H9 (cell line): ENCODE measurements around the gene DNASE1L1. TPM values are rescaled to one million over a fixed set of nuclear protein-coding genes. Genes with fewer than 3 reads are reported as not detected.

Source experiments
- DNase-seq: peaks from one replicate; pipeline ENCODE4 v3.0.0-alpha.2; 2017
- H2AFZ ChIP-seq: one replicate; pipeline ENCODE4 v1.6.1; 2013; ENCODE audit warnings: mild to moderate bottlenecking, low read length, control low read depth, moderate library complexity
- H2AK5ac ChIP-seq: 2 replicates; pipeline ENCODE4 v1.6.1; 2013; ENCODE audit warnings: low read length, control low read depth, mixed read lengths; ENCODE audit not compliant: insufficient read length
- H2BK120ac ChIP-seq: one replicate; pipeline ENCODE4 v1.6.1; 2013; ENCODE audit warnings: low read depth, mild to moderate bottlenecking, low read length, control low read depth, inconsistent platforms; ENCODE audit not compliant: poor library complexity, severe bottlenecking
- H2BK12ac ChIP-seq: 2 replicates; pipeline ENCODE4 v1.6.1; 2013; ENCODE audit warnings: low read length, control low read depth, mixed read lengths, low read depth; ENCODE audit not compliant: insufficient read length
- H2BK15ac ChIP-seq: 2 replicates; pipeline ENCODE4 v1.6.1; 2013; ENCODE audit warnings: low read depth, low read length, control low read depth
- H2BK20ac ChIP-seq: one replicate; pipeline ENCODE4 v1.6.1; 2013; ENCODE audit warnings: low read depth, mild to moderate bottlenecking, low read length, control low read depth, inconsistent platforms; ENCODE audit not compliant: poor library complexity, severe bottlenecking
- H2BK5ac ChIP-seq: 2 replicates; pipeline ENCODE4 v1.6.1; 2013; ENCODE audit warnings: low read length, control low read depth, mixed read lengths; ENCODE audit not compliant: insufficient read length
- H3K14ac ChIP-seq: 2 replicates; pipeline ENCODE4 v1.6.1; 2013; ENCODE audit warnings: low read length, control low read depth; ENCODE audit not compliant: insufficient read depth
- H3K18ac ChIP-seq: 2 replicates; pipeline ENCODE4 v1.6.1; 2013; ENCODE audit warnings: low read depth, mild to moderate bottlenecking, mixed read lengths, low read length, control low read depth; ENCODE audit not compliant: insufficient read length
- H3K23ac ChIP-seq: 2 replicates; pipeline ENCODE4 v1.6.1; 2013; ENCODE audit warnings: low read length, control low read depth, mixed read lengths, low read depth; ENCODE audit not compliant: insufficient read length
- H3K23me2 ChIP-seq: 2 replicates; pipeline ENCODE4 v1.6.1; 2013; ENCODE audit warnings: low read depth, mild to moderate bottlenecking, mixed read lengths, low read length, control low read depth; ENCODE audit not compliant: insufficient read length, poor library complexity, severe bottlenecking
- H3K27ac ChIP-seq: 2 replicates; pipeline ENCODE4 v1.5.1; 2013; ENCODE audit warnings: low read length, control low read depth, mixed read lengths, low read depth; ENCODE audit not compliant: insufficient read length
- H3K27me3 ChIP-seq: 2 replicates; pipeline ENCODE4 v1.6.1; 2013; ENCODE audit warnings: low read length, control low read depth, inconsistent platforms; ENCODE audit not compliant: insufficient read depth
- H3K4ac ChIP-seq: 2 replicates; pipeline ENCODE4 v1.6.1; 2013; ENCODE audit warnings: low read depth, mild to moderate bottlenecking, control low read depth, inconsistent platforms, low read length, moderate library complexity
- H3K4me1 ChIP-seq: 2 replicates; pipeline ENCODE4 v1.6.1; 2013; ENCODE audit warnings: low read length, control low read depth, inconsistent platforms; ENCODE audit not compliant: insufficient read depth
- H3K4me2 ChIP-seq: 2 replicates; pipeline ENCODE4 v1.6.1; 2013; ENCODE audit warnings: low read length, control low read depth, mixed read lengths; ENCODE audit not compliant: insufficient read length, insufficient read depth
- H3K56ac ChIP-seq: 2 replicates; pipeline ENCODE4 v1.6.1; 2013; ENCODE audit warnings: low read depth, mild to moderate bottlenecking, mixed read lengths, low read length, control low read depth; ENCODE audit not compliant: insufficient read length
- H3K79me1 ChIP-seq: 2 replicates; pipeline ENCODE4 v1.6.1; 2013; ENCODE audit warnings: low read depth, mild to moderate bottlenecking, moderate library complexity, low read length, control low read depth, inconsistent platforms; ENCODE audit not compliant: insufficient read depth, poor library complexity, severe bottlenecking
- H3K79me2 ChIP-seq: 2 replicates; pipeline ENCODE4 v1.6.1; 2013; ENCODE audit warnings: low read length, control low read depth, inconsistent platforms; ENCODE audit not compliant: insufficient read depth
- H3K9ac ChIP-seq: 2 replicates; pipeline ENCODE4 v1.6.1; 2013; ENCODE audit warnings: low read length, control low read depth, mixed read lengths; ENCODE audit not compliant: insufficient read length; ENCODE audit errors: extremely low read depth
- H3K9me3 ChIP-seq: one replicate; pipeline ENCODE4 v1.6.1; 2013; ENCODE audit warnings: low read depth, low read length, inconsistent platforms; ENCODE audit not compliant: control insufficient read depth
- H3T11ph ChIP-seq: one replicate; pipeline ENCODE4 v1.6.1; 2013; ENCODE audit warnings: mild to moderate bottlenecking, low read length, control low read depth, inconsistent platforms
- H4K20me1 ChIP-seq: one replicate; pipeline ENCODE4 v1.6.1; 2013; ENCODE audit not compliant: control insufficient read depth, insufficient read length, insufficient read depth
- H4K5ac ChIP-seq: 2 replicates; pipeline ENCODE4 v1.6.1; 2013; ENCODE audit warnings: low read depth, mild to moderate bottlenecking, mixed read lengths, low read length, control low read depth; ENCODE audit not compliant: insufficient read length
- H4K8ac ChIP-seq: replicated peaks from 2 replicates; pipeline ENCODE4 v1.6.1; 2013; ENCODE audit warnings: low read length, control low read depth, mixed read lengths, low read depth; ENCODE audit not compliant: insufficient read length
- H4K91ac ChIP-seq: 2 replicates; pipeline ENCODE4 v1.6.1; 2013; ENCODE audit warnings: low read depth, mild to moderate bottlenecking, moderate library complexity, mixed read lengths, low read length, control low read depth; ENCODE audit not compliant: insufficient read length
- H3K27ac Mint-ChIP-seq, 3 experiments: 2 replicates in 2 of 3; 3 replicates in 1 of 3; pipeline ENCODE4 v1.8.0; 2020 to 2021; ENCODE audit warnings: mixed read lengths in 3 of 3, mild to moderate bottlenecking in 1 of 3, moderate library complexity in 1 of 3
- H3K27me3 Mint-ChIP-seq: 2 replicates; pipeline ENCODE4 v1.8.0; 2021; ENCODE audit warnings: low read depth, mild to moderate bottlenecking, moderate library complexity, mixed read lengths
- H3K36me3 Mint-ChIP-seq, 3 experiments: 2 replicates in 2 of 3; 3 replicates in 1 of 3; pipeline ENCODE4 v1.8.0; 2020 to 2021; ENCODE audit warnings: low read depth in 3 of 3, mixed read lengths in 3 of 3; ENCODE audit not compliant: insufficient read depth in 1 of 3
- H3K4me1 Mint-ChIP-seq, 2 experiments: 2 replicates each; pipeline ENCODE4 v1.8.0; 2020; ENCODE audit warnings: mixed read lengths in 2 of 2
- H3K4me3 Mint-ChIP-seq, 2 experiments: 2 replicates in 1 of 2; 3 replicates in 1 of 2; pipeline ENCODE4 v1.8.0; 2020 to 2021; ENCODE audit warnings: mild to moderate bottlenecking in 2 of 2, mixed read lengths in 2 of 2, moderate library complexity in 1 of 2
- H3K9me3 Mint-ChIP-seq, 2 experiments: 2 replicates in 1 of 2; 3 replicates in 1 of 2; pipeline ENCODE4 v1.8.0; 2020; ENCODE audit warnings: mild to moderate bottlenecking in 2 of 2, mixed read lengths in 2 of 2, moderate library complexity in 1 of 2
- WGBS: extraction: QIAGEN DNeasy Blood & Tissue Kit; methylation state at CpG from one replicate; pipeline ENCODE4 v1.1.7; 2013; ENCODE audit warnings: missing lambda C conversion rate, low lambda C conversion rate, mixed read lengths; ENCODE audit not compliant: insufficient read length; ENCODE audit errors: extremely low coverage; 5-methylcytosine and 5-hydroxymethylcytosine counted together
- total RNA-seq: library from RNA; stranded (reverse); gene quantifications from 2 replicates; pipeline ENCODE4 v1.2.1, GENCODE V29; 2021
- TF ChIP-seq, protein P1 (sequence below): fragments of 200-600 bp; sonication (generic); conservative IDR thresholded peaks from 3 replicates; pipeline ENCODE4 v1.8.0; 2021; ENCODE audit warnings: antibody characterized with exemption, mild to moderate bottlenecking

The DNASE1L1 gene
- total RNA-seq, 1 experiment from 2014 or later = 14.5 TPM

DNA sequence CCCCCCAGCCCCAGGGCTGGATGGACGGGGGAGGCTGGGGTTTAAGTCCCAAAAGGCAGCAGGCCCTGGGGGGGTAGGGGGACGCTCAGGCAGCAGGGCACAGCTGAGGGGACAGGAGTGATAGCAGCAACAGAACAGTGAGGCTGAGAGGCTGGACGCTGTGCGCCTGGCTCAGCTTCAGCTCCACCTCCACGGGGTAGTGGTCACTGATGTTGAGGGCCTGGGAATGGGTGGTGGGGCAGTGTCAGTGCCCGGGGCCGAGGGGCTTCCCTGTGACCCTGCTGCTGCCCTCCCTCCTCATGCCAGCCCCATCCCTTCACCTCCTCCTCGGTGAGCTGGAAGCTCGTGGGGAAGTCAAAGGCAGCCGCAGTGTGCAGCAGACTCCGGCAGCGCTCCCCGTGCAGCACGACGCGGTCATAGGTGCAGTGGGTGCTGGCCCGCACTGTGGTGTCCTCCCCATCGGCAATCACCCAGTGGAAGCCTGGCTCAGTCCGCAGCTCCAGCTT is 6.4 kb downstream of the DNASE1L1 start:
- no CpG with 5 or more reads among the region's 19 CpGs for WGBS
- H3K4me1 ChIP-seq = no peaks in the 10 kb centered on the region
- no peak overlapping the region for H3T11ph ChIP-seq
- H3K23ac ChIP-seq = no peak overlapping the region
- no peak overlapping the region for H3K18ac ChIP-seq
- peaks cover 3% of the 10 kb centered on the region; the same call in 1 of the 2 replicates for H3K79me2 ChIP-seq
- no peak overlapping the region for H2BK15ac ChIP-seq
- H4K8ac ChIP-seq = no peak overlapping the region
- Mint-ChIP-seq H3K4me3 (no peak overlapping the region), H3K27me3 (peaks cover 5% of the 10 kb centered on the region), H3K4me1 (peaks cover 0 to 15% of the 10 kb centered on the region in 2 experiments; a peak in 2 of 4 replicates), H3K36me3 (peaks cover 30 to 49% (median 38%) of the 10 kb centered on the region in 3 experiments), H3K9me3 (peaks cover 77 to 80% of the 10 kb centered on the region in 2 experiments), H3K27ac (peak overlapping the region in 1 of 3 experiments; percentile 89; a peak in 2 of 7 replicates)
- H3K9me3 ChIP-seq = peaks cover 33% of the 10 kb centered on the region
- H3K23me2 ChIP-seq = peaks cover 10% of the 10 kb centered on the region
- H4K20me1 ChIP-seq = no peaks in the 10 kb centered on the region
- no peak overlapping the region for H3K27ac ChIP-seq
- no peak overlapping the region for H3K56ac ChIP-seq
- no peak overlapping the region for H4K91ac ChIP-seq
- no peak overlapping the region; the same call in 1 of the 2 replicates for H3K14ac ChIP-seq
- no peak overlapping the region for H2BK20ac ChIP-seq
- H3K4ac ChIP-seq = no peak overlapping the region
- H2AK5ac ChIP-seq = no peak overlapping the region
- H2BK12ac ChIP-seq = no peak overlapping the region
- H3K79me1 ChIP-seq = no peaks in the 10 kb centered on the region
- no peak overlapping the region for H2BK120ac ChIP-seq
- no peak overlapping the region for H3K4me2 ChIP-seq
- DNase-seq = no peak
- no peak overlapping the region for H2BK5ac ChIP-seq
- H3K27me3 ChIP-seq = no peaks in the 10 kb centered on the region
- TF ChIP-seq, protein P1, sequence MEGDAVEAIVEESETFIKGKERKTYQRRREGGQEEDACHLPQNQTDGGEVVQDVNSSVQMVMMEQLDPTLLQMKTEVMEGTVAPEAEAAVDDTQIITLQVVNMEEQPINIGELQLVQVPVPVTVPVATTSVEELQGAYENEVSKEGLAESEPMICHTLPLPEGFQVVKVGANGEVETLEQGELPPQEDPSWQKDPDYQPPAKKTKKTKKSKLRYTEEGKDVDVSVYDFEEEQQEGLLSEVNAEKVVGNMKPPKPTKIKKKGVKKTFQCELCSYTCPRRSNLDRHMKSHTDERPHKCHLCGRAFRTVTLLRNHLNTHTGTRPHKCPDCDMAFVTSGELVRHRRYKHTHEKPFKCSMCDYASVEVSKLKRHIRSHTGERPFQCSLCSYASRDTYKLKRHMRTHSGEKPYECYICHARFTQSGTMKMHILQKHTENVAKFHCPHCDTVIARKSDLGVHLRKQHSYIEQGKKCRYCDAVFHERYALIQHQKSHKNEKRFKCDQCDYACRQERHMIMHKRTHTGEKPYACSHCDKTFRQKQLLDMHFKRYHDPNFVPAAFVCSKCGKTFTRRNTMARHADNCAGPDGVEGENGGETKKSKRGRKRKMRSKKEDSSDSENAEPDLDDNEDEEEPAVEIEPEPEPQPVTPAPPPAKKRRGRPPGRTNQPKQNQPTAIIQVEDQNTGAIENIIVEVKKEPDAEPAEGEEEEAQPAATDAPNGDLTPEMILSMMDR = no peak
- H2AFZ ChIP-seq = no peak overlapping the region
- no peak overlapping the region for H3K9ac ChIP-seq
- H4K5ac ChIP-seq = no peak overlapping the region
